GM21367 (cell line): ENCODE data around the gene BCL7C.
"Not testable (repeated sequence)": the region's sequence is repeated elsewhere in the genome, so short reads cannot be mapped to it uniquely, and the experiment has no call there.

ENCODE experiments used
- ATAC-seq: cut with Tn5 transposase; IDR thresholded peaks from one replicate; pipeline ENCODE4 v1.9.1; 2021; ENCODE audit not compliant: unreplicated experiment

Gene BCL7C

GRCh38 chr16:30893744-30894539 is at the start of gene BCL7C:
TSS of gene BCL7C (minus strand) at chr16:30894077. CDS start at chr16:30893944, 133 bp downstream.
- peak; percentile 62 for ATAC-seq

- no peak for ATAC-seq
Measured at GRCh38 chr16:30942426-30942806, 48.5 kb upstream of the BCL7C start.

GRCh38 chr16:30941600-30942425 is 47.9 kb upstream of the BCL7C start:
- ATAC-seq = peak; percentile 60

- ATAC-seq = not testable (repeated sequence)
Measured at GRCh38 chr16:30939571-30939970, 45.7 kb upstream of the BCL7C start.

- no peak for ATAC-seq
Measured at GRCh38 chr16:30937692-30938091, 43.8 kb upstream of the BCL7C start.

GRCh38 chr16:30934827-30935557 is 41.1 kb upstream of the BCL7C start:
- no peak for ATAC-seq

GRCh38 chr16:30931068-30931650 is 37.3 kb upstream of the BCL7C start:
- no peak for ATAC-seq

- ATAC-seq = no peak
Measured at GRCh38 chr16:30930160-30930571, 36.3 kb upstream of the BCL7C start.

- no peak for ATAC-seq
Measured at GRCh38 chr16:30929167-30929566, 35.3 kb upstream of the BCL7C start.

GRCh38 chr16:30928390-30928789 is 34.5 kb upstream of the BCL7C start:
- no peak for ATAC-seq

- no peak for ATAC-seq
Measured at GRCh38 chr16:30927789-30928378, 34.0 kb upstream of the BCL7C start.

- ATAC-seq = no peak
Measured at GRCh38 chr16:30926937-30927788, 33.3 kb upstream of the BCL7C start.

GRCh38 chr16:30925995-30926811 is 32.3 kb upstream of the BCL7C start:
- ATAC-seq = no peak

- no peak for ATAC-seq
Measured at GRCh38 chr16:30925632-30925987, 31.7 kb upstream of the BCL7C start.

GRCh38 chr16:30924913-30925631 is 31.2 kb upstream of the BCL7C start:
- ATAC-seq = no peak

GRCh38 chr16:30924076-30924912 is 30.4 kb upstream of the BCL7C start:
- no peak for ATAC-seq

- no peak for ATAC-seq
Measured at GRCh38 chr16:30923554-30924075, 29.7 kb upstream of the BCL7C start, which contains the start of gene FBXL19. TSS of gene FBXL19 (plus strand) at chr16:30923572. CDS start at chr16:30925755, 2,183 bp downstream.
